GM12874 (cell line): ENCODE results near the gene WDFY4.

Experiments
- CTCF ChIP-seq: IDR thresholded peaks from 2 replicates; pipeline ENCODE4 v1.5.1; 2011; ENCODE audit warnings: low read depth, mild to moderate bottlenecking, control low read depth, low read length, moderate library complexity; ENCODE audit not compliant: insufficient read depth

The WDFY4 gene

GRCh38 chr10:48695636-48696534 is 11.2 kb downstream of the WDFY4 start:
- TF ChIP-seq CTCF, result no peak

GRCh38 chr10:48696535-48696873 is 11.8 kb downstream of the WDFY4 start:
- no peak for TF ChIP-seq CTCF

GRCh38 chr10:48697091-48697490 is 12.4 kb downstream of the WDFY4 start:
- TF ChIP-seq CTCF, result no peak

GRCh38 chr10:48697821-48698764 is 13.4 kb downstream of the WDFY4 start:
- peak; percentile 34; the same call in 1 of the 2 replicates for TF ChIP-seq CTCF

- no peak for TF ChIP-seq CTCF
These were observed 14.4 kb downstream of the WDFY4 start for GRCh38 chr10:48699011-48699627.

GRCh38 chr10:48700071-48700470 is 15.4 kb downstream of the WDFY4 start:
- TF ChIP-seq CTCF, result no peak

GRCh38 chr10:48700493-48700892 is 15.8 kb downstream of the WDFY4 start:
- no peak for TF ChIP-seq CTCF
